Measurements from ENCODE around the gene CDC25B.

The CDC25B gene

DNA sequence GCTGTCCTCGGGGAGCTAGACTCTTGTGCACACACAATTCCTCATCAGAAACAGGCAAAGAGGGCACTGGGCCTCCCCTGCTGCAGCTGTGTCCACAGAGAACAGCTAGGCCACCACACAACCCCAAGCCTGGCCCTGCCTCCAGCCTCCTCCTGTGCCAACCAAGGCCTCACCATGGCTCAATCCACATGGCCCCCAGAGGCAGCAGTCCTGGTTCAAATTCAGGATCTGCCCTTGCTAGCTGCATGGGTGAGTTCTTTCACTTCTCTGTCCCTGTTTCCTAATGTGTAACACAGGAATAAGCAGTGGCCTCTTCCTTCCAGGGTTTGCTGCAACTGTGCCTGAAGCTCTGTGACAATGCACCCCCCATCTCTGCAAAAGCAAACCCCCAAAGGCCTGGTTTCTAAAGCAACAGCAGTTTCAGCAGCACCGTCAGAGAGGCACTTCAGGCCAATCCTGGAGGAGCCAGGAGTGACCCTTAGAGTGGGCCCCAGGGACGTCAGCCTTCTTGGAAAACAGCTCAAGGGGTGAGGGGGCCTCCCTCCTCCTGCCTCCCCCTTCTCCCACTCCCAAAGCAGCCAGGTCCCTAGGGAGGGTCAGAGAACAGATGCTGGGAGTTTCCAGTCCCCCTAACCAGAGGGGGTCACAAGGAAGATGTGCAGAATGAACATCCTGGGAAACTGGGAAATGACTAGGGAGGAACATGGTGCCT is 30.8 kb upstream of the CDC25B start:
- peak; percentile 34 for DNase-seq

DNA sequence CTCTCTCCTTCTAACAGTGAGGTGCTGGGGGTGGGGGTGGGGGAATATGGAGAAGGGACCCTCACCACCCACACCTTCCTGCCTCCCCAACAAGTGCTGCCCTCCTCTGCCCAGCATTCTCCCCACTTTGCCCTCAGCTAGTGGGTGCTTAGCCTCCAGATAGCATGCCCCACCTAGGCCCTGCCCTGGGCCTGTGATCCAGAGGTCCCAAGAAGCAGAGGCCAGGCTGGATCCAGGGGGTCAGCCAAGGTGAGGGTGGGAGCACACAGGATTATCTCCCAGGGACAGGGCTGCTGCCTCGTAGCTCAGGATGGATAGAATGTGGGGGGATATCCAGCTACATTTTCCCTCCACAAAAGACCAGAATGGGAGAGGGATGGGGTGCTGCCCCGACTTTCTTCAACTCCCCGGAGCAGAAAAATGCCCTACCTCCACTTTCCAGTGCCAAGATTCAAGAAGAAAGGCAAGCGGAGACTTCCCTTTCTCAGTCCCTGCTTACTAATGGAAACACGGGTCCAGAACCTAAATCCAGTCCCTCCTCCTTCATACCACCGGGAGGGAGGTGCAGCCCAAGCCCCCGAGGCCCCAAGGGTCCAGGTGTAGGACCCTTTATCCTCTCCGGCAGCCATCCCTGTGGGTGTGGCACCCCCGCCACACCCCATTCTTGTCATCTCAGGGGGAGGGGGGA is 29.5 kb upstream of the CDC25B start:
- no peak for DNase-seq

DNA sequence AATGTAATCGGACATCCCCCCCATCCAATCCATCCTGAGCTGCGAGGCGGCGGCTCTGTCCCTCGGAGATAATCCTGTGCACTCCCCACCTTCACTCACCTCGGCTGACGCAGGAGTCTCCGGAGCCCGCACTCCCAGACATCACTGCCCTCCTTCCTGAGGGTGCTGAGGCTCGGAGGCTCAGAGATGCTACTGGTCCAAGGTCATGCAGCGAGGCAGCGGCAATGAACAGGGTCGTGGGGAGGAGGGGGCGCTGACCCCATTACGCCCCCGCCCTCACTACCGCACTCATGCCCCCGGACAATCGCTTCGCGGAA is 29.0 kb upstream of the CDC25B start:
- DNase-seq, result peak; percentile 55

DNA sequence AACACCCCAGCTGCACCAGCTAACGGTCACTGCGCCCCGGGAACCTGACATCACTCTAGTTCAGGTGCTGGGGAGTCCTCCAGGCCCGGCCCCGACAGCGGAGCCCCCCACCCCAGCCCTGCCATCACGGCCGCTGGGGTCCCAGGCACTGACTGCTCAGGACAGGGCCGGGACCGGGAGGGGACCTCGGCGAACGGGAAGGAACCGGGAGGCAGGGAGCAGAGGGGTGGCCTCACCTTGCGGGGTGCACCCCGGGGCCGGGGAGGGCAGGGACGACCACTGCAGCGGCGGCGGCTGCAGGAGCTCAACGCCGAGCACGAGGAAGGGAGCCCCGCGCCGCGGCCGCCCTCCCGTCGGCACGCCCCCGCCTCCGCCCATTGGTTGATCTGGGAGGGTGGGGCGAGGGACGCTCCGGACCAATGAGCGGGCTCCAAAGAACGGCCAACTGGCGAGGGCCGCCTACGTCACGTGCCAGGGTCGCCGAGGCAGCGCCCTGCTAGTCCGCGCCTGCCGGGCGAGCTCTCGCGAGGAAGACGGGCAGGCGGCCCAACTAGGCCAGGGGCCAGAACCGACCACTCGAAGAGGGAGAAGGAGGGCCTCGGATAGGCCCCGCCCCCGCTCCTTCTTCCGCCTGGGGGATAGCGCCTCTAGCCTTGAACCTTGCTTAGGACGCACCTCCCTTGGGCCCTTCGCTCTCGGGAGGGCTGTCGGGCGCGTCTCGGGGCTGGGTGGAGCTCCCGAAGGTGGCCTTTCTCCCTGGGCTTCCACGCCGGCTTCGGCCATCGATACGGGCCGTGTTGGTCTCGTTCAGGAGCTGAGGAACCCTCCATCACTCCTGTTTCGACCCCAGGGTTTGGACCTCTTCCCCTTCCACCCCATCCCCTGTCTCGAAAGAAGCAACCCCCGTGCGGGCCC is 28.4 kb upstream of the CDC25B start, which contains the start of gene ADISSP:
Gene ADISSP, minus strand, starts transcription at position 327 of the 915 bp plus-strand sequence. CDS start 7,653 bp downstream, outside the sequence.
- peak; percentile 99 for DNase-seq

DNA sequence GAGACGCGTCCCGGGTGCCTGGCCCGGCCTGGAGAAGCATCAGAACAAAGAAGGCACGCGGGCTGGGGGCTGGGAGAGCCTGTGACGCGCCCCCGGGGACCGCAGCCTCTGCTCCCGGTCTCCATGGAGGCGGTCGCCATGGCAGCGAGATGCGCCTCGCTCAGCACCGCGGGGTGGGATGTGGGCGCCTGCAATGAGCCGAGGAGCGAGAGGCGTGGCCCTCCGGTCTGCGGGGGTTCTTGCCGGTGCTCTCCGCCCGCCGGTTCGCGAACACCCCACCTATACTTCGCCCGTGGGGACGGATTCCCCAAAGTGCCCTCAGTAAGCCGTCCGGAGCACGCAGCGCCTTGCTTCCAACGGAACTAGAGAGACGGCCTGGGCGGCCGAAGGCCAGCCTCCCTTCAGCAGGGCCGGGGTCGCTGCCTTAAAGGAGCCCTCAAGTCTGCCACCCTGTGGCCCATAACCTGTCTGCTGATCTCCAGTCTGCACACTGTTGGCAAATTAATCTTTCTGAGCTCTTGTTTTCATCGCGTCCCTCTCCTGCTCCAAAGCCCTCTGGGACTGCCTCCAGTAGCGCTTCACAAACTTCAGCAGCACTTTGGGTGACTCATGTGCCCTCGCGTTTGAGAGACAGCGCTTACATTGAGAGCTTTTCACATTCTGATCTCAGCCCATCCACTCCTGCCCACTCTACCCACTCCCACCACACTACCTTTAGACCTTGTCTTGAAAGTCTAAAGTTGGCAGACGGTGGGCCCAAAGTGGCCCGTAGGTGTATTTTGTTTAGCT is 27.6 kb upstream of the CDC25B start:
- peak; percentile 89 for DNase-seq

DNA sequence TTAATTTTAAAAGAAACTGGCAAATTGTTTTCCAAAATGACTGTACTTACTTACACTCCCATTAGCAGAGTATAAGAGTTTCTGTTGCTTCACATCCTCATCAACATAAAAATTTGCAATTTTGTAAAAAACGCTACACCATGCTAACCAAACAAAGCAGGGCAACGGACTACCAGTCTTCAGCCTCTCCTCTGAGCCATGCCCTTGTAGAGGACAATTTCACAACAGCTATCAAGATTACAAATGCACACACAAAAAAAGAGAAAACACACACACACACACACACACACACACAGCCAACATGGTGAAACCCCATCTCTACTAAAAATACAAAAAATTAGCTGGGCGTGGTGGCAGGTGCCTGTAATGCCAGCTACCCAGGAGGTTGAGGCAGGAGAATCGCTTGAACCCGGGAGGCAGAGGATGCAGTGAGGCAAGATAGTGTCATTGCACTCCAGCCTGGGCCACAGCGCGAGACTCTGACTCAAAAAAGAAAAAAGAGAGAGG is 24.5 kb upstream of the CDC25B start:
- DNase-seq, result no peak

DNA sequence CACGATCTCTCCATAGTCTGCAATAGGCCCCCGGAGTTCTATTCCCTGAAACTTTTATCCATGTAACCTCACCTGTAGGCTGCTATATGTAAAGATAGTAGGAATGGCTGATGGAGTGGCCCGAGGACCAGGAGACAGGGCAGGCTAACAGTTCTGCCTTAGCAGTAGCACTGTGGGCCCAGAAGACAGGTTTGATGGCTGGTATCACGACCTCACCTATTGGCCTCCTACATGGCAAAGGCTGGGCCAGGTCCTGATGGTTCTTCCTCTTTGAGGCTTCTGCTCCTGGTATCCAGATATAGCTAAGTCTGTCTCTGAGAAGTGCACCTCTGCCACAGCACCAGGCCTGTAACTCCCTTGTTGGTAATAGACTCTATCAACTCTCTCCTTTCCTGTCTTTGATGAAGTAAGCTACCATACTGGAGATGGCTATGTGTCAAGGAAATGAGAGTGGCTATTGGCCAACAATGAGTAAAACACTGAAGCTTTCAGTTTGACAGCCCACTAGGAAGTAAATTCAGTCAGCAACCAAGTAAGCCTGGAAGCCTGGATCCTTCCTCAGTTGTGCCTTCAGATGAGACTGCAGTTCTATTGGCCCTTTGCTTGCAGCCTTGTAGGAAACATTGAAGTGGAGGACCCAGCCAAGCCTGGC is 20.5 kb upstream of the CDC25B start:
- DNase-seq, result no peak

DNA sequence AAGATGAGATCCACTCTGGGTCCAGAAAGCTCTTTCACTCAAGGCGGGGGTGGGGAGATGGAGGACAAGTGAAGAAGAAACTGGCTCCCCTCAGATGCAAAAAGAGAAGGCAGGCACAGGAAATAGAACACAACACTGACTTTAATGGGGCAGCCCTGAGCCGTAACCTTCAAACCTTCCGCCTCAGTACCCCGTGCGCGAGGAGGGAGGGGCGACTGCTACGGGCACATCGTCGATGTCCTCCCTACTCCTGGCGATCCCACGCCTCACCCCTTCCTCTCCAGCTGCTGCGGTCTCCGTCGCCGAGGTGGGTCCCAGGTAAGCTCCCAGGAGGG is 18.8 kb upstream of the CDC25B start:
- DNase-seq, result no peak

DNA sequence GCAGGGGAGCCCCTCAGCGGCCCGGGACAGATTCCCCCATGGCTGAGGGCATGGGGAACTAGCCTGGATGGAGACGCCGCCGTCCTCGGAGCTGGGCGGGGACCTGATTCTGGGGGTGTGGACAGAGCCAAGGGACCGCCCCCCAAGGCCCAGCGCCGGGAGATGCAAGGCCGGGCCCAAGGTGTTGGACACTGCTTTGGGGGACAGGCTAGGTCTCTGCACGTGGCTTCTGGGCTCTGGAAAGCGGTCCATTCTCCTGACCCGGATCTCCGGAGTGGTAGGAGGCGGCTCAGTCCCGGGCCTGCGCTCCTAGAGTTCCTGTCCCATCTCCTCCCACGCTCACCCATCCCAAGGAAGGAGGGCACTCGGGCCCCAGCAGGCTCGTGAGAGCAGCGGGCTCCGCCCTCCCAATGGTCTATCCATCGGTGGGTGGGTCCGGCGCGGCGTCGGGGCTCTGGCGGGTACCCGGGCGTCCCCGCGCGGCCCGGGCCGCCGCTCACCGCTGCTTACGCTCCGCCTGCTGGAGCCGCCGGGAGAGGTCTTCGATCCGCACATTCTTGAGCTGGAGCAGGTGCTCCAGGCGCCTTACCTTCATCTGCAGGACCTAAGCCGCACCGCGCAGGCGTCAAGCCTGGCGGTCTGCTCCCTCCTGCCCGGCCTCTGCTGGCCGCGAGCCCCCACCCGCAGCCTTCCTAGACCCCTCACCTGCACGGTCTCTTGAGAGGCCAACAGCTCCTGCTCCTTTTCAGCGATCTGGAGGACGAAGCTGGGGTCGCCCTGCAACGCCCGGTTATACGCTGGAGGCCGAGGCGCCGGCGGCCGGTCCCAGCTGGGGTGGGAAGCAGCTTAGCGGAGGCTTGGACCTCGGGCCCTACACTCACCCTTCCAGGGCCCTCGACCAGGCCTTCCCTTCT is 18.1 kb upstream of the CDC25B start:
- peak; percentile 88 for DNase-seq

DNA sequence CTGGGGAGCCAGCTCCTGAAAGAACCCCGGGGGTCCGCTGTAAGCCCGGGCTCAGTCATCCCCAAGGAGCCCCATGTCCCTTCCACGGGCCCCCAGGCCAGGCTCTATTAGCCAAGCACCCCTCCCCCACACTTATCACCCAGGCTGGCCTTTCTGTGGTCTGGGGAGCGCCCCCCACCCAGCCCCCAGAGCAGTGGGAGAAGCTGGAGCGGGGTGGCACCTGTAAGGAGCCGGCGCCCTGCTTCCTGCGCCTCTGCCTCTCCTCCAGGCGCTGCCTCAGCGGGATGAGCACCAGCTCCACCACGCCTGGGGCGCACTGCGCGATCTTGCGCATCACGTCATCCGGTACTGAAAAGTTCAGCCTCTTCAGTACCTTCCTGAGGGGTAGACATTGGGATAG is 17.1 kb upstream of the CDC25B start:
- no peak for DNase-seq

DNA sequence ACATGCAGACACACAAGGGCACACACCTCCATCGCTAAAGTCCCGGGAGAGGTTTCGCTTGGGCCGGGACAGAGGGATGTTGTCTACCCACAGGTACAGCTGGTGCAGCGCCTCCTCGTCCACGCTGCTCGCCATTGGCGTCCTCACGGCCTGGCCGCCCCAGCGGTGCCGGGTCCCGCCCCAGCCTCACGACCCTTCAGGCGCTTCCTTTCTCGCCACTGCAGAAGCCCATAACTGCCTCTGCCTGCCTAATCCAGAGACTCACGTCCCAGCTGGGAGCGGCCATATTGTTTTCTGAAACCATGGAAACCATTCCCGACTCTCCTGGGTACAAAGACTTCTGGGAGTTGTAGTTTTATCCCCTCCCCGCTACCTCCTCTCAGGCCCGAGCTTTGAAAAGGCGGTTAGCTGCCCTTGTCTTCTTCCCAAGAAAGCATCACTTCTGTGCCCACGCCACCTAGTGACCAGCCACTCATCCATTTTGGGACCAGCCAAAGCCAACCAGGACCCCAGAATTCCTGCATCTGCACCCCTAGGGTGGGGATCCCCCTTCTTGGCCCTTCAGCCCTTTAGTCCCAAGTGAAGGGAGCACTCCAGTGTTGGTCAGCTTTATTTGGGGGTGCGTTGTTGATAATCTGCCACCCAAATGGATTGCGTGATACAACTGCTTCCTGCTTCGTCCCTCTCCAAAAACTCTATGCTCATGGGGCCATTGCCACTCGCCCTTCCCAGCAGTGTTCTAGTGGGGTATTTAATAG is 14.8 kb upstream of the CDC25B start, which contains the start of gene SPEF1:
Gene SPEF1, minus strand, starts transcription at position 296 of the 758 bp plus-strand sequence. Its CDS starts 161 bp downstream, at position 135.
- DNase-seq, result peak; percentile 98

DNA sequence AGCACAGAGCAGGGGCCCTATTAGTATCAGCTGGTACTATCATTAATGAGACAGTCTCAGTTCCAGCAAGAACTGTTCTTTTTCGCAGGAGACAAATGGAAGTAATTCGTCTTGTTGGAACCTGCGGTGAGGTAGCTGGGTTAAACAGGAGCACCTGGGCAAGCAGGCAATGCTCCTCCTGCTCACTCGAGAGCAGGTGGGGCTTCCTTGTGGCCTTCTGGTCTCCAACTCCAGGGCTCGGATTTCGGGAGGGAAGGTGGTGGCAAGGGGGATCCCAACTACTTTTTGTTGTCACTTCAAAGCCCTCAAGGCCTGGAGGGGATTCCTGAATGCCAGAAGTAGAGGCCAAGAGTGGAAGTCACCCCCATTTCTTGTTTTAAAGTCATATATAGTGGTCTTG is 13.5 kb upstream of the CDC25B start:
- no peak for DNase-seq

DNA sequence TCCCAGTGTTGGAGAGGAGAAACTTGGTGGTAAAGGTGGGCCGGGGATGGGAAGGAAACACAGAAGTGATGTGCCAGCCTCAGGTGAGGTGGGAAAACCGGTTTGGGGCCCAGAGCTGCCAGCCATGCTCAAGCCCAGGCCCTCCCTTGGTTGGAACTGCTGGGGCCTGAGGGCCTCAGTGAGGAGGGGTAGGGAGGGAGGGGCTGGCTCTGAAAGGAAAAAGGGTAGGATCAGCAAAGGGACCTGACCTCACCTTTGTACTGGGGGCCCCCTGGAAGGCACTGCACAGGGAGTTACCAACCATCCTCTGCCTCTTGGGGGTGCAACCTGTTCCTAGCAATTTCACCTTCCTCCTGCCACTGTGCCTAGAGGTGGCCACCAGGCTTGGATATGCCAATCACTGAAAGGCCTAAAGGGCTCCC is 13.0 kb upstream of the CDC25B start:
- DNase-seq, result peak; percentile 52

DNA sequence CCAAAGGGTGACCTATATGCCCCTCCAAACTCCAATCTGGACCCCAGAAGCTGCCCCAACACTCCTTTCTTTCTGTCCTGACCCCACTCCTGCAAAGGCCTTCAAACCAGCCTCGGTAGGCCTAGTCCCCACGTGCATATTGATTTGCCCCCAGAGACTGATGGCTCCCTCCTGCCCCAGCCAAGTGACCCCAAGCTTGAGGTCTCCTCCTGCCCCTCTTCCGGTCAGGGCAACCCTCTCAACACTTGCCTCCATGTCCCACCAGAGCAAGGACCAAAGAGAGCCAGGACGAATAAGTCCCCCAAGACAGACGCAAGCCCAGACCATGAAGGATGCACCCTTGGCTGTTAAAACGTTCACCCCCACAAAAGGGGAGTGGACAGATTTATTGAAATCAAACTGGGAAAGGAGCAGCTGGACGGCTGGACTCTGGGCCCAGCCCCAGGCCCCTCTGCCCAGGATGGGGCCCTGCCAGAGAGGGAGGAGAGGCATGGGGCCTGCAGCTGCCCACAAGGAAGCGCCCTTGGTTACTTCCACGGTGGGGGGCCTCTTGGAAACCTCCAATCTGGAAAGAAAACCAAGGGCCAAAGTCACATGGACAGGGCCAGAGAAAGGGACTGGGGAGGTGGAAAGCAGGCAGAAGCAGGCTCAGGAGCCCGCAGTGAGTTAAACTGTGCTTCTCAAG is 12.5 kb upstream of the CDC25B start:
- DNase-seq, result no peak

DNA sequence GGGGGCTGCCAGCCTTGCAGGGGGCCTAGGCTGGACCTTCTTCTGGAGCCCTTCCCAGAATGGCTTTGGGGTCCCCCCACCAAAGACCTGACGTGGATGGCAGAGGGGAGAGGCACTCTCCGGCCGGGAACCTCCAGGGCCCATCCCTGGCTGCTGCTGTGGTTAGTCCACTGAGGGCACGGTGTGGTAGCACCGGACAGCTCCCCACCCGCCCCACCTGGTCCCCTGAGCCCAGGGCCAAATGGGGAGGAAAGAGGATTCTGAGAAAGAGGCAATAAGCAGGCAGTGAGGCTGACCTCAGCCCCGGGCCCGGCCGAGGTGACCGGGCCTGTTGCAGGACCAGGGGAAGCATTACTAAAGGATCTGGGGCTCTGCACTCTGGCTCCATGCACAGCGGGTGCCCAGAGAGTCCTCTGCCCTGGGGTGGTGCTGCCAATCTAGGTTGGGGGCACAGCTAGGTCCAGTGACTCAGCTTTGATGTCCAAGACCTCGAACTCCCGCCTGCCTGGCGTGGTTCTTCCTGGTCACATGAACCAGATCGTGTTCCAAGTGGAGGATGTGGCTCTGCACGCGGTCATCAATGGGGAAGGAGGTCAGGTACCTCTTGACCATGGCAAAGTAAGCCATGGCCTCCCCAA is 11.8 kb upstream of the CDC25B start:
- no peak for DNase-seq

DNA sequence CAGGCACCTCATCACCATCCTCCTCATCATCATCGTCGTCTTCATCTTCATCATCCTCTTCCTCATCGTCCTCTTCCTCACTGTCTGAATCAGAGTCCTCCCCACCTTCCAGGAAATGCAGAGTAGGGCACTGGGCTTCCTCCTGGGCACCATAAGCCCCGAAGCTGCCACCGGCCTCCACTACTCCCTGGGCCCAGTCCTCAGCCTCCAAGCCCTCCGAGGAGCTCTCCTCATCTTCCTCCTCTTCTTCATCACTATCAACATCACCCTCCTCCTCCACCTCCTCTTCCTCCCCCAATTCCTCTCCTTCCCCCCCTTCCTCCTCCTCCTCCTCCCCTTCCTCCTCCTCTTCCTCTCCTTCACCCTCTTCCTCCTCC is 11.3 kb upstream of the CDC25B start:
- DNase-seq, result no peak

DNA sequence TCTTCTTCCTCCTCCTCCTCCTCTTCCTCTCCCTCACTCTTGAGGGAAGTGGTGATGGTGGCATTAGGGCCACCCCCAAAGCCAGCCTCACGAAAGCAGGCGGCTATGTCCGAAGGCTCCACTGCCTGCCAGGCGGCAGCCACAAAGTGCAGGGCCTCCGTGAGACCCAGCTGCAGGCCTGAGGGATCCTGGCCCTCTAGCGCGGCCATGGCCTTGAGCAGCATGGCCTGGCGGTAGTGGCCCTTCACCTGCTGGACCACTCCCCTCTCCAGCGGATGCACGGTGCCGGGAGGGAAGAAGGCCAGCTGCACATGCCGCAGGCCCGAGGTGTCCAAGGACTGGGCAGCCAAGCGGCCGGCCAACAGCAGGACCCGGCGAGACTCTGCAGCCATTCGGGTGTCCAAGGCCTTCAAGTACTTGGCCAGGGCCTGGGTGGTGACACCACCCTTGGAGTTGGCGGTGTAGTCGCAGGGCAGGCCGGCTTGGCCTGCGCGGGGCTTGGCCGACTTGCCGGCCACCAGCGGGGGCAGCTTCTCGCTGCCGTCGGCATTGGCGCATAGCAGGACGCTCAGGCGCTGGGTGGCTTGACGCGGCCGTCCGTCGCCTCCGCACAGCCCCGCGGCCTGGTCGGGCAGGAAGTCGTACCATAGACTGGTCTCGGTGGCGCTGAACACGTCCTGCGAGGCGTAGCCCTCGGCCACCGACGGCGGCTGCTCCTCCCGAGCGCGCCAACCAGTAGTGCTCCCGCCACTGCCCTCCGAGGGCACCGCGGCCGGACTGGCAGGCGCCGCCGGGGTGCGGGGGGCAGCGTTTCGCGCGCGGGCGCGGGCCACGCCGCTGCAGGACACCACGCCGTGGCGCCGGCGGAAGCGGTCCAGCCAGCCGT is 10.6 kb upstream of the CDC25B start:
- peak; percentile 77 for DNase-seq

DNA sequence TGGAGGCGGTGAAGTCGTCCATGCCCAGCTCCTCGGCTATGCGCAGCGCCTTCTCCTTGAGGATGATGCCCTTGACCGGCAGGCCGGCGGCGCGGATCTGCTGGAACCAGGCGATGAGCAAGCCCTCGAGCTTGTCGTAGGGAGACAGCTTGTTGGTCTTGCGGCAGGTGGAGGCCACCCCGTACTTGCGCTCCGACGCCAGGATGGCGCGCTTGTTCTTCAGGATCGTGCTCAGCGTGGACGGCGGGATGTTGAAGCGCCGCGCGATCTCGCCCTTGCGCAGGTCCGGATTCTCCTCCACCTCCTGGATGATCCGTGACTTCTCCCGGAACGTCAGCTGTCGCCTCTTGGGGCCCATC is 10.0 kb upstream of the CDC25B start:
- DNase-seq, result peak; percentile 81
